Measurements from ENCODE around the gene ANKRD6.

ANKRD6 gene

GRCh38 chr6:89432875-89433251, at the start of gene ANKRD6:
Gene ANKRD6 (plus strand): TSS chr6:89433152. CDS start chr6:89566977, 133,825 bp downstream.
- TF ChIP-seq, protein P1, sequence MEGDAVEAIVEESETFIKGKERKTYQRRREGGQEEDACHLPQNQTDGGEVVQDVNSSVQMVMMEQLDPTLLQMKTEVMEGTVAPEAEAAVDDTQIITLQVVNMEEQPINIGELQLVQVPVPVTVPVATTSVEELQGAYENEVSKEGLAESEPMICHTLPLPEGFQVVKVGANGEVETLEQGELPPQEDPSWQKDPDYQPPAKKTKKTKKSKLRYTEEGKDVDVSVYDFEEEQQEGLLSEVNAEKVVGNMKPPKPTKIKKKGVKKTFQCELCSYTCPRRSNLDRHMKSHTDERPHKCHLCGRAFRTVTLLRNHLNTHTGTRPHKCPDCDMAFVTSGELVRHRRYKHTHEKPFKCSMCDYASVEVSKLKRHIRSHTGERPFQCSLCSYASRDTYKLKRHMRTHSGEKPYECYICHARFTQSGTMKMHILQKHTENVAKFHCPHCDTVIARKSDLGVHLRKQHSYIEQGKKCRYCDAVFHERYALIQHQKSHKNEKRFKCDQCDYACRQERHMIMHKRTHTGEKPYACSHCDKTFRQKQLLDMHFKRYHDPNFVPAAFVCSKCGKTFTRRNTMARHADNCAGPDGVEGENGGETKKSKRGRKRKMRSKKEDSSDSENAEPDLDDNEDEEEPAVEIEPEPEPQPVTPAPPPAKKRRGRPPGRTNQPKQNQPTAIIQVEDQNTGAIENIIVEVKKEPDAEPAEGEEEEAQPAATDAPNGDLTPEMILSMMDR (IDR thresholded peaks at IDR 0.05; ENCODE audit: low read depth, low read length, missing control alignments): peak; percentile 74
- in situ Hi-C loops (cut with HindIII; ENCODE audit: low sequenced_read_pairs): loop anchor here (10.0 to 25.0 kb wide), 2 partner anchors 202 to 329 kb away; partner anchors contain the start of gene LYRM2
- H3K4me3 ChIP-seq (ENCODE audit: low read depth, low read length): peak within 1 kb of the TSS; percentile 59
- DNase-seq (ENCODE audit: low read depth): no peak

DNA sequence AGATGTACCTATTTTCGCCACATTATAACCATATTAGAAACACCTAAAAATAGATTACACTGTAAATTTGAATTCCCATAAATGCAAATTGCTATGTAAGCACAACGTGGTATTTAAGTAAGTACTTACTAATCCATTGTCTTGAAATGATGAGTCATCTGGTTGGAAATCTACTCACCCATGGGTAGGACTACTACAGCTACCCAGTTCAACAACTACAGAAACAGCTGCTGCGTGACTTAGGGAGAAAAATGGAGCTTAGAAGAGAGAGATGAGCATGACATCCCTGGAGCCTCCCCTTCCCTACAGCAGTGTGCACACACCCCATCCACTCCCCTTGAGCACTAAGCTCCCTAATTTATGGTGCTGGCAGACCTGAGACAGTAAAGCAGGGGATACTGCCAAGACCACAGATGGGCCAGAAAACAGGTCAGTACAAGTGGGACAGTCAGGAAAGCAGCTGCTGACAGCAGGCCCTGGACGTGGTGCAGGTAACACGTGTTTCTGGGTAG, 47.7 kb upstream of the ANKRD6 start:
- no peak for DNase-seq (ENCODE audit: low read depth)
- in situ Hi-C loops (cut with HindIII; ENCODE audit: low sequenced_read_pairs): no loop called here
- H3K4me3 ChIP-seq (ENCODE audit: low read depth, low read length): no peak overlapping the region
- TF ChIP-seq, protein P1 (IDR thresholded peaks at IDR 0.05; ENCODE audit: low read depth, low read length, missing control alignments): no peak

GRCh38 chr6:89385846-89386245, 47.1 kb upstream of the ANKRD6 start:
- no peak overlapping the region for H3K4me3 ChIP-seq (ENCODE audit: low read depth, low read length)
- DNase-seq (ENCODE audit: low read depth): no peak
- TF ChIP-seq, protein P1 (IDR thresholded peaks at IDR 0.05; ENCODE audit: low read depth, low read length, missing control alignments): no peak
- in situ Hi-C loops (cut with HindIII; ENCODE audit: low sequenced_read_pairs): no loop called here

GRCh38 chr6:89386917-89387491, 45.9 kb upstream of the ANKRD6 start:
- TF ChIP-seq, protein P1 (IDR thresholded peaks at IDR 0.05; ENCODE audit: low read depth, low read length, missing control alignments): no peak
- in situ Hi-C loops (cut with HindIII; ENCODE audit: low sequenced_read_pairs): no loop called here
- H3K4me3 ChIP-seq (ENCODE audit: low read depth, low read length): no peak overlapping the region
- DNase-seq (ENCODE audit: low read depth): no peak

DNA sequence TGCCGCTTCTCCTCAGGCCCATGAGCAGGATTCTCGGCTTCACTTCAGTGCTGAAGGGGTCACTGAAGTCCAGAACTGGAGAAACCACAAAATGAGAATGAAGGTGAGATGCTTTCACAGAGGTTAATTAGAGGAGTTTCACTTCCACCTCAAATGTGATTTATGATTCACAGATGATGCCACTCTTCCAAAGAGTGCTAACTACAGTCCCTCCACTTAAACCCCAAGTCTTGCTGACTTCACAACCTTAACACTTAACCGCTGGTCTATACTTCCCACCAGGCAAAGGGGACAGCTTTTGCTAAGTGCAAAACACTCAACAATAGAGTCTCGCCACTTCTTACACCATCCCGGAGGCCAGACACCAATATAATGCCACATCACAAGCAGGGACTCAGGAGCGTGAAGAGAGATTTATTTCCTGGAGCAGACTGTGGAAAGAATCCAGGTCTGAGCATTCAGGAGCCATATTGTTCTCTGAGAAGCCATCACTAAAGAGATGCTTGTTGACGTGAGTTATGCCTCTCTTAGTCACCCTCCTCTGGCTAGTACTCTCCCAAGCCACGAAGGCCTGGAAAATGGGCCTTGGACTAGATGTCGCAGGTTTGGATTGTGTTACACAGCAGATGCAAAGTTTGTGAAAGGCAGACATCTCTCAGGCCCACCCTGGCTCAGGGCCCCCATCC, 45.3 kb upstream of the ANKRD6 start:
- no peak for DNase-seq (ENCODE audit: low read depth)
- TF ChIP-seq, protein P1 (IDR thresholded peaks at IDR 0.05; ENCODE audit: low read depth, low read length, missing control alignments): no peak
- in situ Hi-C loops (cut with HindIII; ENCODE audit: low sequenced_read_pairs): no loop called here
- H3K4me3 ChIP-seq (ENCODE audit: low read depth, low read length): no peak overlapping the region

- TF ChIP-seq, protein P1 (IDR thresholded peaks at IDR 0.05; ENCODE audit: low read depth, low read length, missing control alignments): no peak
- in situ Hi-C loops (cut with HindIII; ENCODE audit: low sequenced_read_pairs): no loop called here
- no peak overlapping the region for H3K4me3 ChIP-seq (ENCODE audit: low read depth, low read length)
- no peak for DNase-seq (ENCODE audit: low read depth)
Measured at GRCh38 chr6:89388846-89389245, 44.1 kb upstream of the ANKRD6 start.
